Renal cortical epithelial cell (primary cell): ENCODE data around the gene DLX3. TPM values are rescaled to one million over a fixed set of nuclear protein-coding genes. Genes with fewer than 3 reads are reported as not detected.

Source experiments
- DNase-seq: peaks from one replicate; pipeline ENCODE4 v3.0.0-alpha.2; 2011; ENCODE audit warnings: low read depth
- total RNA-seq: library from RNA; depleted of rRNA; stranded (reverse); fragments of >200 nt; gene quantifications from 2 replicates; pipeline ENCODE4 v1.2.3, GENCODE V29; 2014

DLX3 gene
- total RNA-seq, 1 donor from 2014 or later: not detected

DNA sequence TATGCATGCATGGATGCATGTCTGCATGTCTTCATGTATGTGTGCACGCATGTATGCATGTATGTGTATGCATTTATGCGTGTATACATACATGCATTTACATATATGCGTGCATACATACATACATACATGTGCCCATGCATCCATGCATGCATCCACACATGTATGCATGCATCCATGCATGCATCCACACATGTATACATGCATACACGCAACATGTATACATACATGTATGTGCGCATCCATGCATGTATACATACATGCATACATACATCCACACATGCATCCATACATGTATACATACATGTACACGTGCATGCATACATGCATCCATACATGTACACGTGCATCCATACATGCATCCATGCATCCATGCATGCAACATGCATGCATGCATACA, 29.8 kb upstream of the DLX3 start:
- no peak for DNase-seq

GRCh38 chr17:50023520-50023919, 28.5 kb upstream of the DLX3 start:
- no peak for DNase-seq

DNA sequence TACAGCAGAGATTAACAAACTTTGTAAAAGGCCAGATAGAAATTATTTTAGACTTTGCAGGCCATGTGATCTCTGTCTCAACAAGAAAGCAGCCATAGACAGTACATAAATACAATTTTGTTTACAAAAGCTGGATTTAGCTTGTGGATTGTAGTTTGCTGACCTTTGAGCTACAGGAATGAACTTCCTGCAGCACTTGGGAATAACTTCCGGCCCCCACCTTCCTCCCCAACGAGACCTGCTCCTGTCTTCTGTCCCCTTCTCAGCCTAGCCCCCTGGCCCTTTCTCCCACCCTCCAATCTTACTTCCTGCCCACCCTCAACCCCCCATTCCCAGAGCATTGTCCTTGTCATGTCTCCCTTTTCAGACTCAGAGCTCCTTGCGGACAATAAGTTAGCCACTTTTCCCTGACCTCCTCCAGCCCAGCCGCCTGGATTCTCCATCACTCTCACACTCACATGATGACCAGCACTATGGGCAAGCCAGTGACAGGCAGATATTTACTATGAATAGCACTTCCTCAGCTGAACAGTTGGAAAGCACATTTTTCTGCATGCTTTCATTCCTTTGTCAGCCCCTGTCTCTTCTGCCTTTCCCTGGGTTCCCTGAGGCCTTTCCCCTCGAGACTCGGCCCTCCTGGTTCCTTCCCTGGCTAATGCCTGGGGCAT, 27.6 kb upstream of the DLX3 start:
- DNase-seq: no peak

- no peak for DNase-seq
Measured at GRCh38 chr17:50021681-50022370, 26.8 kb upstream of the DLX3 start.

DNA sequence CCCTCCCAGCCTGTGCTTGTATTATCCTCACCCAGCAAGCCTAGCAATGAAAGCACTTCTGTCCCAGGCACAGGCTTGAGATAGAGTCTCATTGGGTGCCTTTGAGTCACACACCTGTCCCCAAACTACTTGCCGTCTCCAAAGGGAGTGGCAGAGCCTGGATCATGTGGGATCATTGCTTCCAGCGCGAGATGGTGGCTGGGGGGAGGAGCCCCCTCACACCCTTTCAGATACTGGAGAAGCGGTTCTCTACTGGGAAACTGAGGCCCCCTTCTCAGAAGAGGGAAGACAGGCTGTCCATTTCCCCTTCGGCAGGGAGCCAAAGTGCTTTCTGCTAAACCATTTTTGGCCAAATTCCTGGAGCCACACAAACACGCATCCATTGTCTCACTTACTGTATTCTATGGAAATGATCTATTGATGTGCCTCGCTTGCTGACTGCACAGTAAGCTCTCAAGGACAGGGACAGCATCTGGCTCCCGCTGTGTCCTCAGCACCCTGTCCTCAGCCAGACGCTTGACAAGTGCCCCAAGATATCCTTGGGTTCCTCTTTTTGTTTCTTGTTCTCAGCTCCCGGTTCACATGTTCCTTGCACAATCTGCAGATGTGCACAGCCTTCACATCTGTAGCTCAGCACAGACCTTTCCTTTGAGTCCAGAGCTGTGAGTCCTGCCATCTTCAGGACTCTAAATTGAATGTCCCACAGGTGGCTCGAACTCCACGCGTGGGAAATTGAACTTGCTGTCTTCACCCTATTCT, 26.0 kb upstream of the DLX3 start:
- no peak for DNase-seq

DNA sequence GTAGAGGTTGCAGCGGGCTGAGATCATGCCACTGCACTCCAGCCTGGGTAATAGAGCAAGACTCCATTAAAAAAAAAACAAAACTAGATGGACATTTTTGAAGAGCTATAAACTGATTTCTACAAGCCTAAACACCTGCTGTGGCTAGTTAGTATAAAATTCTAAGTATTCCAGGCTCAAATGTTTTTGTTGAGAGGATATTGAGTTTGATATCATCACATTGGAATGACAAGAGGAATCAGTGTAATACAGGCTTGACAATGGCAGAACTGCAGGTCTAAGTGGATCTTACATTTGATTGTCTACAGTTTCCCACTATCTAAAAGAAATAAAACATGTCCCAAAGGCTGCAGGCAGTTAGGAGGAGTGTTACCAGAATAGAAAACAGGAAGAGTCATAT, 23.9 kb upstream of the DLX3 start:
- DNase-seq: no peak

DNA sequence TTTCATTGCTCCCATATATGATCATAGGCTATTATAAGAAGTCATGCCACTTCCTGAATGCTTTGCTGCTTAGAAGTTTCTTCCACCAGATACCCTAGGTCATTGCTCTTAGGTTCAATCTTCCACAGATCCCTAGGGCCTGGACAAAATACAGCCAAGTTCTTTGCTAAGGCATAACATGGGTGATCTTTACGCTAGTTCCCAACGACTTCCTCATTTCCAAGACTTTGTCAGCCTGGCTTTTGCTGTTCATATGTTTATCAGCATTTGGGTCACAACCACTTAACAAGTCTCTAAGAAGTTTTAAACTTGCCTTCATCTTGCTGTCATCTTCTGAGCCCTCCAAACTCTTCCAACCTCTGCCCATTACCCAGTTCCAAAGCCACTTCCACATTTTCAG, 20.1 kb upstream of the DLX3 start:
- no peak for DNase-seq

DNA sequence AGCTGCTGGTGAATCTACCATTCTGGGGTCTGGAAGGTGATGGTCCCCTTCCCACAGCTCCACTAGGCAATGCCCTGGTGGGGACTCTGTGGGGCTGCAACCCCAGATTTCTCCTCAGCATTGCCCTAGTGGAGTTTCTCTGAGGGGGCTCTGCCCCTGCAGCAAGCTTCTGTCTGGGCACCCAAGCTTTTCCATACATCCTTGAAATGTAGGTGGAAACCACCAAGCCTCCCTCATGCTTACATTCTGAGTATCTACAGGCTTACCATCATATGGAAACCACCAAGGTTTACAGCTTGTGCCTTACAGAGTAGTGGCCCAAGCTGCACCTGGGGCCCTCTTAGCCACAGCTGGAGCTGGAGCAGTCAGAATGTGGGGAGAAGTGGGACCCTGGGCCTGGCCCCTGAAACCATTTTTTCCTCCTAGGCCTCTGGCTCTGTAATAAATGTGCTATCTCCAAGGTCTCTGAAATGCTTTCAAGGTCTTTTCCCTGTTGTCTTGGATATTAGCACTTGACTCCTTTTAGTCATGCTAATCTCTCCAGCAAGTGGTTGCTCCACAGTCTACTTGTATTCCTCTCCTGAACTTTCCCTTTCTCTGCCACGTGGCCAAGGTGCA, 19.6 kb upstream of the DLX3 start:
- no peak for DNase-seq

DNA sequence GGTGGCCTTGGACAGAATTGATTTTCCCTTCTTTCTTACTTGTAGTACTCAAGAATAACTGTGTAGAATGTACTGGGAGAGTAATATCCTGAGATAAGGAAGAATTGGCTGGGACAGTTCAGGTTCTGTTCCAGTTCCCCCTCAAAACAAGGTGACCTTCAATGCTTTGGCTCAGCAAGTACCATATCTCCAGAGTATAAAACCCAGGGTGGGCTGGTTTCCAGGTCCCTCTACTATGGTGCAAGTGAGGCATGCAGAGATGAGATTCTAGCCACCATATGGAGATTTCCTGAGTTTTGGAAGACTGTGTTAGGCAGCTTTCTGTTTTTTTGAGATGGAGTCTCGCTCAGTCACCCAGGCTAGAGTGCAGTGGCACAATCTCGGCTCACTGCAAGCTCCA, 18.1 kb upstream of the DLX3 start:
- DNase-seq: no peak

DNA sequence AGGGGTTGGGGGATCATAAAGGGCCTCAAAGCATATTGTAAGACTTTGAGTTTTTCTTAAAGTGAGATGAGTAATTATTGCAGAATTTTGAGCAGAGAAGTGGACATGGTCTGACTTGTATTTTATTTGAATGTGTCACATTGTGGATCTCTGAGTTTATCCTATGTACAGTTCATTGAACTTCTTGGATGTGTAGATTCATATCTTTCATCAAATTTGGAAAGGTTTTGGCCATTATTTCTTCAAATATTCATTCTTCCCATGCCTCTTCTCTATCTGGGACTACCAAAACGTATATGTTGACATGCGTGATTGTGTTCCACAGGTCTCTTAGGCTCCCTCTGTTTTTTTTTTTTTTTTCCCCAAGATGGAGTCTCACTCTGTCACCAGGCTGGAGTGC, 14.3 kb upstream of the DLX3 start:
- no peak for DNase-seq

- DNase-seq: no peak
Measured at GRCh38 chr17:50003911-50004310, 8.9 kb upstream of the DLX3 start.

DNA sequence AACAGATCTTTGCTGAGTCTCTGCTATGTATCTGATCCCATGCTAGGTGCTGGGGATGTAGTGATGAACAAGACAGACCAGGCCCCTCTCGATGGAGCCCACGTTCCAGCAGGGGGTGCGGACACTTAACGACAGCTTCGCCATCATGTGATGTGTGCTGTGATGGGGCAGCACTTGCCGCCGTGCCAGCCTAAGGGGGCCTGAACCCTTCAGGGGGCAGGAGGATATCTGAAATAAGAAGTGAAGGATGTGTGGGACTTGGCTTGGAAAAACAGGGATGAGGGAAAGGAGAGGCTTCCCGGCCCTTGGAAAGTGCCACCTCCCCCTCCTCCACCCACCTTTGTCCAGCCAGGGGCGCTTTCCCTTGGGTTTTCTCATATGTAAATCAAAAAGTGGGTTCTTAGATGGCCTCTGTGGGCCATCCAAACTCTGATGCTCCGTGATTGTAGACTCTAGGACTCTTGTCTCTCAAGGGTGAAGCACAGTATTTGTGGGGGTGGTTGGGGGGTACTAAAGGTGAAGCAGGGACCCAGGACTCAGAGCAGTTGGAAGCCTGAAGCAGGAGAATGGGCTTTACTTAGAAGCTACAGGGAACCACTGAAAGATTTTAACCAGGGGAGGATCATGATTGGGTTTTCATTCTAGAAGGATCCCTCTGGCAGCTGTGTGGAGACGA, 4.0 kb upstream of the DLX3 start:
- DNase-seq: no peak

GRCh38 chr17:49997773-49998703, 3.0 kb upstream of the DLX3 start:
- peak; percentile 67 for DNase-seq

DNA sequence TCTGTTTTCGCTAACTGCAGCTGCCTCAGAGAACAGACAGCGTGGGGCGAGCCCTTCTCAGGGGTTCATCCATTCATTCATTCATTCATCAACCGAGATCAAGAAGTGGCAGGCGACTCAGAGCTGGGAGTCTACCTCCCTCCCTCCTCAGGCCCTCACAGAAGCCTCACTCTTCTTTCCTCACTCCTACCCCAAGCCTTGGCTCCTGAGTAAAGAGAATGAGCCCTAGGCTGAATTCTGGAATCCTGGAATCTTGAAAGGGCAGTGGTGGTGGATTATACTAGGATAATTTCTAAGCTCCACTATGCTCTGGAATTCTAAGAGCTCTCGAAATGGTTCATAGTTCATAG, 2.3 kb upstream of the DLX3 start:
- no peak for DNase-seq

DNA sequence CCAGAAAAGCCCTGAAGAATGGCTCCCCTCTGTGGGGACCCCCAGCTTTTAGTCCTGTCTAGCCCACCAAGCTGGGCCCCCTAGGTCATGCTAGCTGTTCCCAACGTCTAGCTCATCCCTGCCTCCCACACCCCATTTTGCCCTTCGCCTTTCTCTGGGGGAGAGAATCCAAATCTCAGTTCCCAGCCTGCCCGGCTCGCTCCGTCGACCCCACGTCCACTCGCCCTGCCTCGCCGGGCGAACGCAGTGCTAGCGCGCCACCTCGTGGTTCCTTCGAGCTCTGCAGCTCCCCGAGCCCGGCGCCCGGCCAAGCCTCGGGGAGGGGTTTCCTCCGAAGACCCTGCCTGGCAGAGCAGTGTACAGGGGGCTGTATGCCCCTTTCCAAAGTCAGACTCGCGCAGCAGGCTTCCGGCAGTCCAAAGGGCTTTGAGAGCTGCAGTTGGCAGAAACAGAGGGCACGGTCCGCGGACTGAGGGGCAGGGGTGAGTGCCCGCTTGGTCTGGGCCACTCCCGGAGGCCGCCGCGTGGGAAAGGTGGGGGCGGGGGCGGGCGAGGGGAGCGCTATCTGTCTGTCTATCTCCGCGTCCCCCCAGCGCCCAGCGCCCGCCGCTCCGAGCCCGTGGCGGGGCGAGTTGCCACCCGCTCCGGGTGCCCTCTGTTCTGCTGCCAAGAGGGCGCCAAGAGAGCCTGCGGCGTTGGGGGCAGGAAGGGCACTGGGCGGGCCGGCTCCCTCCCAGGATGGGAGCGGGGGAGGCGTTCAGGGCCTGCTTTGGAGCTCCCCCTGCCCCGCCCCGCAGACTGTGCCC, 1.7 kb upstream of the DLX3 start:
- no peak for DNase-seq

DNA sequence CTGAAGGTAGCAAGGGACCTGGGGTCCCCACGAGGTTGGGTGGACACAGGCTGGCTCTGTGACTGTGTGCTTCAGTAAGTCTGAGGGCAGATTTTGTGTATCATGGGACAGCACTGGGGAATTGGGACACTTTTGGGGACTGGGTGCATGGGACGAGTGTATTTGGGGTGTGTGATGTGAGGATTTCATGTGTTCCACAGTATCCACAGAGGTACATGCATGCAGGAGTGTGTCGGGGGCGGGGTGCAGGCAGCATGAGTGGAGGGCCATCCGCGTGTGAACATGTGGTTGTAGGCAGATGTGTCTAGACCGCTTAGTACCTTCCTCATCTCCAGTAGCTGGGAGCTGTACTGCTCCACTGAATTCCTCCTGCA, 1.1 kb upstream of the DLX3 start:
- no peak for DNase-seq

DNA sequence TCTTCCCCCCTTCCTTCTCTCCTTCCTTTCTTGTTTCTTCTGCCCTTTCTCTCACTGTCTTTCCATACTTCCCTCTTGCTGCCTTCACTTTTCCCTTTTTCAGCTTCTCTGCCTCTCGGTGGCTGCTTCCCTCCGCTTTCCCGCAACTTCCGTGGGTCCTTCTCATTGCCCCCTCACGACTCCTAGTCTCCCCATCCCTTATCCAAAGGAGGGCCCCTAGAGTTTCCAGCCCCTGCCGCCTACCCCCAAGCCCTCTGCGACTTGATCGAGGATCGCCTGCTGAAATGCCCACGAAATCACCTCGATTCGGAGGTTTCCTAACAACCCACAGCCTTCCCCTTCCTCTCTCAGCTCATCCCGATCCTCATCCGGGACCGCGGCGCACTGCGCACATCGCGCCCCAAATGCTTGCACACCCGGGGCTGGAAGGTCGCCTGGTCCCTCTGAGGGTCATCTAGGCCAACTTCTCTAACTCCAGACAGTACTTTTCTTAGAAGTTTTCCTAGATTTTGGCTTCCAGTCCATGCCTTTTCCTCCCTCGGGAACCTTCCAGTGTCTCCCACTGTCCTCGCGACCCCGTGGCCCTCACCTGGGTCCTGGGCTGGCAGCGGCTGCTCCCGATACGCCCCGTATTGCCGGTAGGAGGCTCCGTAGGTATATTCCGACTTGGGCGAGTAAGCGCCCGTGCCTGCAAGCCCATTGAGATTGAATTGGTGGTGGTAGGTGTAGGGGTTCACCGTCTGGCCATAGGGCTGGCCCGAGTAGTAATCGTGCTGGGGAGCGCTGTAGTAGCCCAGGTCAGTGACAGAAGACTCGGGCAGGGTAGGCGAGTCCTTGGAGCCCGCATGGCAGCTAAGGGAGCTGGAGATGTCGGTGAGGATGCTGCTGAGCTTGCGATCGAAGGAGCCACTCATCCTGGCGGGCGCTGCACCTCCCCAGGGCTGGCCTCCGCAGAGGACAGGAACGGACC, 654 bp downstream of the DLX3 start:
- no peak for DNase-seq

GRCh38 chr17:49993423-49994060, 1.5 kb downstream of the DLX3 start:
- no peak for DNase-seq
